Measurements from ENCODE around the gene FRMD3.

- TF ChIP-seq CTCF (IDR thresholded peaks at IDR 0.05) (no peak), POLR2AphosphoS5 (IDR thresholded peaks at IDR 0.05; ENCODE audit: low read depth, low read length) (no peak), SIN3A (IDR thresholded peaks at IDR 0.05; ENCODE audit: borderline replicate concordance, insufficient read depth, low read depth, low read length) (no peak), REST (IDR thresholded peaks at IDR 0.05; ENCODE audit: insufficient read depth in 1 of 2, low read depth in 2 of 2, low read length in 1 of 2) (no peak)
These were observed 63.6 kb downstream of the FRMD3 start for GRCh38 chr9:83474631-83475030.

Measured in Panc1 (cell line).